RKO (cell line): Measurements from ENCODE around the gene SEMA4F.

Experiments used
- DNase-seq: peaks from one replicate; pipeline ENCODE4 v3.0.0-alpha.2; 2016; ENCODE audit warnings: low spot score

Gene SEMA4F

GRCh38 chr2:74659462-74659861 is 5.4 kb downstream of the SEMA4F start:
- DNase-seq, result no peak

DNA sequence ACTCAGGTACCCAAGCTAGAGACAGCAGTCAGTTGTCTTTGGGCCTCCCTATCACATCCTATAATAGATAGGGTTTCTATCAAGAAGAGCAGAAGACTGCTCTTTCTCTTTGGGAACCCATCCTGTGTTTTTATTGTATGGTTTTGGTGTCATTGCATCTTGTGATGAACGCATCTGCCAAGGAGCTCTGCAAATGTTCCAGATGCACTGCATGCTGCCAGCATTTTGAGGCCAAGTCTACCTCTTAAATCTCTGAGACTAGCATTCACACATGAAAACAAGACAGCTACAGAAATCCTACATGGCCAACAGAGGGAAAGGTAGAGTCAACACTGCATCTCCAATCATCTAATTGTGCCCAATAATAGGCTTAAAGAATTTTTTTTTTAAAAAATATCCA is 14.0 kb downstream of the SEMA4F start:
- DNase-seq, result no peak

- DNase-seq, result no peak
Observed at GRCh38 chr2:74670263-74670662, 16.2 kb downstream of the SEMA4F start.

- DNase-seq, result peak; percentile 42
Observed at GRCh38 chr2:74671479-74671878, 17.4 kb downstream of the SEMA4F start.

GRCh38 chr2:74673826-74674528 is 19.9 kb downstream of the SEMA4F start:
- DNase-seq, result no peak

DNA sequence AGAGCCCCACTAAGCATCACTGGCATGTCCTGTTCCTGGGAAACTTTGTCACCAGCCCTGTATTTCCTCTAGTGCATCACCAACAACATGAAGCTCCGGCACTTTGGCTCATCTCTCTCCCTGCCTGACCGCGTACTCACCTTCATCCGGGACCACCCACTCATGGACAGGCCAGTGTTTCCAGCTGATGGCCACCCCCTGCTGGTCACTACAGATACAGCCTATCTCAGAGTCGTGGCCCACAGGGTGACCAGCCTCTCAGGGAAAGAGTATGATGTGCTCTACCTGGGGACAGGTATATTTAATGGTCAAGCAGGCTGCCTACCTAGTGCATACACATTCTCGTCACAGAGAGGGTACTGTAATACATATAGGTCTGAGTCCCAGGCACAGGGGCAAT is 21.0 kb downstream of the SEMA4F start:
- DNase-seq, result no peak

DNA sequence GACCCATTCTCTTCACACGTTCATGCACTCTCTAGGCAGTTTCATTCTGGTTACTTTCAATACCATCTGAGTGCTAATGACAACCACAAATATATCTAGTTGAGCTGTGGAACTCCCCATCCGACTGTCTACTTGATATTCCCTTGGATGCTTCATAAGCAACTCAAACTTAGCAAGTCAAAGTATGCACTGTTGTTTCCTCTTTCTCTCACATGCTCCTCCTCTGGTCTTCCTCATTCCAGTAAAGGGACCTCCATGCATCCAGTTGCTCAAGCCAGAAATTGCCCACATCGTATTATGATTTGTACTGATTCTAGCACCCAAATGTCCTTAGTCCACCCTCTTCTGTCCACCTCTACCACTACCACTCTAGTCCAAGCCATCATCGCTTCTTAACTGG is 22.3 kb downstream of the SEMA4F start:
- DNase-seq, result no peak

- no peak for DNase-seq
Observed at GRCh38 chr2:74679615-74680014, 25.6 kb downstream of the SEMA4F start.

GRCh38 chr2:74682501-74682900 is 28.5 kb downstream of the SEMA4F start:
- DNase-seq, result no peak

DNA sequence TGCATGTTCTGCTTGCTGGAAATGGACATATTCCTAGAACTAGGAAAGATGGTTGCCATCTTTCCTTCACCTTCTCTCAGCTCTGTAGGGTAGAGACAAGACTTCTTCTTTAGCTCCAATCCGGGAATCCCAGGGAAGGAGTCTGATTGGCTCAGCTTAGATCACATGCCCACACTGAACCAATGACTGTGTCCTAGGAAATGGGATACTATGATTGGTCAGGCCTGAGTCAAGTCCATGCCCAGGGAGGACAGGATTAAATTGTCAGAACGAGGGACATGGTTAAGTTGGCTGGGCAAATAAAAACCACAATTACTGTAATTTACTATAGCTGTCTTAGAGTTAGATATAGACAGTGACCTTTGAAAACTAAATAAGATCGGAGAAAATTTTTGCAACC is 31.4 kb downstream of the SEMA4F start:
- no peak for DNase-seq

DNA sequence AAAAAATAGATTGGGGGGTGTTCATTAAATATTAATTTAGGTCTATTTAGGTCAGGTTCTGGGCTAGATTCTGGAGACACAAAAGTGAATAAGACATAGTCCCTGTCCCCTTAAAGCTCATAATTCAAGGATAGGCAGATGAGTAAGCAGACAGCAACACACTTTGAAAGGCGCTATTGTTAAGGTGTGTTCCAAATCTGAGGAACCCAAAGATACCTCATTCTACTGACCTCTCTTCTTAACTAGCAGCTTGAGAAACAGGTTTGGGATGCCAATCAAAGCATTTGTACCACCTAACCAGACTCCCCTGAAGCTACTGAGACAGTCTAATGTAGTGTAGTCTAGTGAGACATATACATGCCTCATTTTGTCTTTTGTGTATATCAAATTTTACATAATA is 34.8 kb downstream of the SEMA4F start:
- DNase-seq, result no peak

- DNase-seq, result no peak
Observed at GRCh38 chr2:74689671-74690070, 35.6 kb downstream of the SEMA4F start.

- DNase-seq, result peak; percentile 73
Observed at GRCh38 chr2:74690571-74690970, 36.5 kb downstream of the SEMA4F start.

GRCh38 chr2:74691929-74692328 is 37.9 kb downstream of the SEMA4F start:
- no peak for DNase-seq

- no peak for DNase-seq
Observed at GRCh38 chr2:74693213-74693612, 39.2 kb downstream of the SEMA4F start.

GRCh38 chr2:74693668-74694067 is 39.6 kb downstream of the SEMA4F start:
- no peak for DNase-seq

DNA sequence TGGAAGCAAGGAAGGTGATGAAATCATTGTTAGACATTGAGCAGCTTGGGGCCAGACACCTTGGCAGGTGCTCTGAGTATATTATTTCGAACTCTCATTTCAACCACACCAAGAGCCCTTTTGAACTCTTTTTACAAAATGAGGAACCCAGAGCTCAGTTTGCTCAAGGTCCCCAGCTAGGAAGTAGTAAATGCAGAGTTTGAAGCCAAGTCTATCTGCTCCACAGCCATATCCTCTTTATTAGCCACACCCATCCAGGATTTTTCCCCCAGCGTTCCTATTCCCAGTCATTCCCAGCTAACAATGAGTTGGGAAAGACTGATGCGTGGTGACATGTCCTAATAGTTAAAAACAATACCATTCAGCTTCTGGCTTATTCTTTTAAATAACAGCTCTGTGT is 40.2 kb downstream of the SEMA4F start:
- DNase-seq, result no peak

DNA sequence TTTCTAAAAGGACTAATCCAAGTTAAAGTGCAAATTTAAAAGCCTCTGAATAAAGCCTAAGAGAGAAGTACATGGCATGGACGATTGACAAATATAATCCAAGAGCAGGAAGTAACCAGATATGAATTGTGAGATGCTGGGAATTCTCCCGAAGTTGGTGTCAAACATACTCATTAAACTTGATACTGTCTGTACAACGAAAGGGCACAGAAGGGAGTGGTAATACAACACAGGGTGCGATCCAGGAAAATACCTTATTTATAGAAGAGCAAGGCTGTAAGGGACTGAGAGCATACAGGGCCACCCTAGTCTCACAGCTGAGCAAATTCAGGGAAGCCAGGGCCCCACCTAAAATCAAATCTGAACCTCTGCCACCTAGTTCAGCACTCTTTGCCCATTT is 41.6 kb downstream of the SEMA4F start:
- DNase-seq, result no peak

DNA sequence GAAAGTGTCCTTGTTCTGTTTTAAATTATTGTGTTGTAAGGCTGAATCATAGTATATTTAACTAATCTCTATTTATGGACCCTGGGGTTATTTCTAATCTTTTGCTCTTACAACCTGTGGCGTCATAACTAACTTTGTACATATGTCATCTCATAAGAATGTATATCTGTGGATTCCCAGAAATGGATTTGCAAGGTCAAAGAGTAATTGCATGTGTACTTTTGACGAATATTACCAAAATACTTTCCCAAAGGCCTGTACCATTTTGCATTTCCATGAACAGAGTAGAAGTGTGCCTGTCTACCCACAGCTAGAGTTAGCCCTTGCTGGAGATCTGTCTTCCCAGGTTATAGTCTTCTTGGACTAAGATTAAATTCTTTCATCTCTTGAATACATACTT is 42.8 kb downstream of the SEMA4F start:
- DNase-seq, result no peak

DNA sequence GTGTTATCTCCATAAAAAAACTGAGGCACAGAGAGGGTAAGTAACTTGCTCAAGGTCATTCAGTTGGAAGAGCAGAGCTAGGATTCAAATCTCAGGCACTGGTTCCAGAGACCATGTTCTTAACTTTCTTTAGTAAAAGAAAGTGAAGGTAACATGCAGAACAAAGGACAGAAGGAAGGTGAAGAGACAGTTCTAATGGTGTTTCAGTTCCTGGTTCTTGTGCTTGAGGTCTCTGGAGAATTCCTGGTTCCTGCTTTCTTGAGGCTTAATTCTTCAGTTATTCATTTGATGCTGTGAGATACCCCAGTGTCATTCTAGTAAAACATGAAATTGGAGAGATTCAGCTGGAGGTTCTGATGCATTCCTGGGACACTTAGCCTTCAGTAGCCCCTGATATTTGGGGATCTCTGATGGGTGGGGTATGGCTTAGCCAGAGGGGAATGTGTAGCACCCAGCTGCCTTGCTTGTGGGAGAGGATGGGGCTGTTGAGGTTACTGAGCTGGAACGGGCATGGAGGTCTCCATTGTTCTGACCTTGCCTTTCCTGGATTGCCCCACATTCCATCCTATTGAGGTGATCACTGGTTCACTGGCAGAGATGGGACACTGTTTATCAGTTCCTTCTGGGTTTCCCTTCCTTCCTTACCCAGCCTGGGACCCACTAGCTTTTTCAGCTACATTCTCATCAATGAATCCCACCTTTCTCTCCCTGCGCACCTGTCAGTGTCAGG is 46.8 kb downstream of the SEMA4F start:
- DNase-seq, result no peak

- no peak for DNase-seq
Observed at GRCh38 chr2:74702001-74702715, 48.1 kb downstream of the SEMA4F start.

DNA sequence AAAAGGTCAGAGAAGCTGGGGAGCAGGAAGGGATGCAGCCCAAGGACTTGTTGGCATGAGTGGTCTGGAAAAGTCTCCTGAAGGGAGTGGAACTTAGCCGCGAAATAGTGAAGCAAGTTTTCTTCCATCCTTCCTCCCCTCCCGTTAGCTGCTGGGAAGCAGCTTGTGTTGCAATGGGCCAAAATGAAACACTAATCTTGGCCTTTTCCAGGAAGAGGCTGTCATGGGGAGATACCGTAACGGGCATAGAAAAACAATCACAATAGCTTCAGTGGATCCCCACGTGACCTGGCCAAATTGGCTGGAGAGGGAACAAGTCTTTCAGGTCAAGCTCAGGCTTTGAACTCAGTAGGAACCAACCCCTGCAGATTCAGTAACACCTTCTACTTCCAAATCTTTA is 49.3 kb downstream of the SEMA4F start:
- DNase-seq, result no peak

DNA sequence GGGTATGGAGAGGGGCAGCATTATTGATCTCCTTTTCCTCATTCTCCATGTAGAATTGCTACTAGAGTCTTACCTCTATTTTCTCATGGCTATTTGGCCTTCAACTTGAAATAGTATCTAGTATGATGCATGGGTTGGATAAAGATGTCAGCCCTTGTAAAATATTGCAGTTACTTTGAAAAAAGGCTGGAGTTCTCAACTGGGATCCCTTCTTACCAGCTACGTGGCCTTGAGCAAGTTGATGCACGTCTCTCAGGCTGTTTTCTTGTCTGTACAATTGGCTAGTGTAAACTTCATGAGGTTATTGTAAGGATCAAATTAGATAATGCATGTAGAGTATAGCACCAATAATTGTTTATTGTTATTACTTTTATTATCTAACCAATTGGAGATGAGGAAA is 50.2 kb downstream of the SEMA4F start:
- no peak for DNase-seq
